Right renal pelvis (tissue), 4 donors: Measurements from ENCODE around the gene FAM222B. TPM values are rescaled to one million over a fixed set of nuclear protein-coding genes. Genes with fewer than 3 reads are reported as not detected.
"Not testable (repeated sequence)": the region's sequence is repeated elsewhere in the genome, so short reads cannot be mapped to it uniquely, and the experiment has no call there.

Experiments
- DNase-seq, 4 donors: peaks; one replicate each; pipeline ENCODE4 v3.0.0-alpha.2; 2013; ENCODE audit warnings: low read depth in 4 of 4, low spot score in 3 of 4, missing footprints in 1 of 4
- polyA plus RNA-seq, 4 donors: library from polyadenylated mRNA; unstranded; fragments of 120-200 nt; gene quantifications; one replicate each; pipeline ENCODE4 v1.2.1, GENCODE V29; 2013; ENCODE audit not compliant: insufficient read length in 4 of 4

FAM222B gene
- polyA plus RNA-seq, 4 donors = 21.2 to 26.7 (median 22.7) TPM

- not testable (repeated sequence) for DNase-seq
Measured at GRCh38 chr17:28735913-28736769, 106.4 kb downstream of the FAM222B start.

DNA sequence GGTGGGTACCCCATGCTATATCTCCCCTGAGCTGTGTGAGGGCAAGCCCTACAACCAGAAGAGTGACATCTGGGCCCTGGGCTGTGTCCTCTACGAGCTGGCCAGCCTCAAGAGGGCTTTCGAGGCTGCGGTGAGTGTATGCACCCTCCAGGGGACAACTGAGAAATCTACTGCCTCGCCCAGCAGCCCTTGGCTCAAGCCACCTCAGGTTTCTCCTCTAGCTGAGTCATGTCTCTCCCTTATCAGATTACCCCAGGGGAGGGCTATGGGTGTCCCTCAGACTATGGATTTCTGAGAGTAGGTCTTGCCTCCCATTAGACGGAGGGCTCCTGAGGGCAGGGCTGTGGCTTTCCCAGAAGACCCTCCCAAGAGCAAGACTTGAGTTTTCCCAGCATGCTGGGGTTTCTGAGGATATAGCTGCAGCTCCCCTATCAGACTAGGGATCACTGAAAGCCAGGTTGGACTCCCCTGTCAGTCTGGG, 107.3 kb downstream of the FAM222B start:
- no peak for DNase-seq

- DNase-seq = no peak
Measured at GRCh38 chr17:28734712-28735241, 107.8 kb downstream of the FAM222B start.

DNA sequence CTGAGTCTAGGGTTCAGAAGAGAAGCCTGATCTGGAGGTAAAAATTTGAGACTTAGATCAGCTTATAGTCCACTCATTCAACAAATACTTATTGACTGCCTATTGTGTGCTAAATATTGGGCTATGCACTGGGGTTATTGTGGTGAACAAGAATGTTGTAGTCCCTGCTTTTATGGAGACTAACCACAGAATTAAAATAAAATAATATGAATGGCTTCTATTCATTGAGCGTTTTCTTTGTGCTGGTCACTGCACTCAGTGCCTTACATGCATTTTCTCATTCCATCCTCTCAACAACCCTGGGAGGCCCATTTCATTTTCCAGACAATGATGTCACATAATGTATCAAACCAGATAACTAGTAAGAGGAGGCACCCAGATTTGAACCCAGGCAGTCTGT, 109.2 kb downstream of the FAM222B start:
- no peak for DNase-seq

DNA sequence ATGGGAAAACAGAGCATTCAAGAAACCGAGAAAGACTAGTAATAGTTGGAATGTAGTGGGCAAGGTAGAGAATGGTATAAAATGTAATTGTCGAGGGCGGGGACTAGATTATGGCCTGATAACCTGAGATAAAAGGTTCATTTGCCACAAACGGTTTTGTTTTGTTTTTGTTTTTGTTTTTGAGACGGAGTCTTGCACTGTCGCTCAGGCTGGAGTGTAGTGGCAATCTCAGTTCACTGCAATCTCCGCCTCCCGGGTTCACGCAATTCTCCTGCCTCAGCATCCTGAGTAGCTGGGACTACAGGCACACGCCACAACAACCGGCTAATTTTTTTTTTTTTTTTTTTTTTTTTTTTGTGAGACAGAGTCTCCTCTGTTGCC, 112.7 kb downstream of the FAM222B start:
- DNase-seq = no peak

- peak in 2 of 4 donors; percentile 88 to 90 for DNase-seq
Measured at GRCh38 chr17:28728364-28729200, 114.0 kb downstream of the FAM222B start, which contains the start of gene NEK8. Gene NEK8 (plus strand): TSS chr17:28728788. CDS start chr17:28728814, 26 bp downstream.

GRCh38 chr17:28726627-28727491, 115.7 kb downstream of the FAM222B start:
- DNase-seq = peak in 3 of 4 donors; percentile 92 to 94 (median 93)

DNA sequence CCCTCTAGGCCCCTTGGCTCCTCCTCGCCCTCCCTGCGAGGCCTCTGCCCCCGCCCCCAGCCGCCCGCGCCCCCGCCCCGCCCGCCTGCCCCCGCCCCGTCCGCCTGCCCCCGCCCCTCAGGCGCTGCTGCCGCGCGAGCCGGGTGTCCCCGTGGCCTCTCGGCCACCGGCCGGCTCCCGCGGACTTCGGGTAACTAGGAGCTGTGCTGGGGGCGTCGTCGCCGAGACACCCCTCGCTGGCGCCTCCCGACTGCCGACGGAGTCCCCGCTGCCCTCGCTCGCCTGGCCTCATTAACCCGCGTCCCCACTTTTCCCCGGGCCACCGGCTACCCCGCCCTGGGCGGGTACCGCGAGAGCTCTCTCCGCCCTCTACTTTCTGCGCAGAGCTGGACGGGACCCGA, 116.4 kb downstream of the FAM222B start, which contains the start of gene TLCD1:
Gene TLCD1 (minus strand): TSS at position 8 of the 401 bp plus-strand sequence. CDS start 136 bp downstream, outside the sequence.
- peak in 1 of 4 donors; percentile 68 for DNase-seq

DNA sequence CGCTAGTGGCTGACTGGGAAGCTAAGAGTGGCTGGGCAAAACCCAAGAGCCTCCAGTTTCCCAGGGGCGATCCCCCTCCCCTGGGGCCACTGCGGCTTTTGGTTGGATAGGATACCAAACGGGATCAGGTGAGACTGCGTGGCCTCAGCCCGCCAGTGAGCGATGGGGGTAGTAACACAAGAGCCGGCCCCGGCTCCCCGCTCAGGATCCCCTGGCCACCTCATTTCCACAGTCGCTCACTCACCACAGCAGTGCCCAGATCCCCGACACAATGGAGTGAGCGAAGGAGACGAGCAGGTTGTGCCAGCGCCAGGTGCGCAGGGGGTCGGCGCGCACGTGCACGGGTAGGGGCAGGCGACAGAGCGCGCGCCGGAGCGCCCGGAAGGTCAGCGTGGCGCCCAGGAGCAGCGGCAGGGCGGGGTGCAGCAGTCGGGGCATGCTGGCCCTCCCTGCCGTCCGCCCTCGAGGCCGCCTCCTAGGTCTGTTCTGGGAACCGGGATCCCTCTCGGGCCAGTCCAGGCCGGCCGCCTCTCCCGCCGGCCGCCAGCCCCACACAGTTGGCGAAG, 116.8 kb downstream of the FAM222B start:
- DNase-seq = no peak

GRCh38 chr17:28725166-28725659, 117.4 kb downstream of the FAM222B start:
- no peak for DNase-seq

DNA sequence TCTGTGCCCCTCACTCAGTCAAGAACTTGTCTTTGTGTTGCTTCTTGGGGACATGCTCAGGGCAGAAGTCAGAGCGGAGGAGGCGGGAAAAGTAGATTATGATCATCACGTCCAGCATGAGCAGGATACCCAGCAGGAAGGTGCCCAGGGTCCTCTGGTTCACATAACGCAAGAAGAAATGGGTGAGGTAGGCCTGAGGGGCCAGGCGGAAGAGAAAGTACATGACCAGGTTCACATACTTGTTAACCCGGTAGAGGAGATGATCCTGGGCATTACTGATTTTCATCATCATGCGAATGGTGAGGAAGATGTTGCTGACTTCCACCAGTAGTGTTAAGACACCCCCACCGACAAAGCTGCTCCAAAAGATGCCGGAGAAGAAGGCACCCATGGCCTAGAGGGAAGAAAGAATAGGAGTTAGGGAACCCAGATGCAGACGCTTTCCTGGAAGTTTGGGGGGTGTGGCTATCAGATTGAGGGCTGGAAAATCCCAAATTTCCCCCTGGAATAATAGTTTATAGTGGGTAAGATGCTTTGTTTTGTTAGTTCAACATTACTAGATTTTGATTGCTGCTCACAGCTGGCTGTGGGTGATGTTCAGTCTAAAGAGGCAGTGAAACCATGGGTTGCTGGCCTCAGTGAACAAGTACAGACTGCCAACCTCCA, 118.0 kb downstream of the FAM222B start:
- DNase-seq = no peak

GRCh38 chr17:28723836-28724499, 118.6 kb downstream of the FAM222B start:
- DNase-seq = not testable (repeated sequence)

GRCh38 chr17:28723159-28723835, 119.3 kb downstream of the FAM222B start:
- no peak for DNase-seq

DNA sequence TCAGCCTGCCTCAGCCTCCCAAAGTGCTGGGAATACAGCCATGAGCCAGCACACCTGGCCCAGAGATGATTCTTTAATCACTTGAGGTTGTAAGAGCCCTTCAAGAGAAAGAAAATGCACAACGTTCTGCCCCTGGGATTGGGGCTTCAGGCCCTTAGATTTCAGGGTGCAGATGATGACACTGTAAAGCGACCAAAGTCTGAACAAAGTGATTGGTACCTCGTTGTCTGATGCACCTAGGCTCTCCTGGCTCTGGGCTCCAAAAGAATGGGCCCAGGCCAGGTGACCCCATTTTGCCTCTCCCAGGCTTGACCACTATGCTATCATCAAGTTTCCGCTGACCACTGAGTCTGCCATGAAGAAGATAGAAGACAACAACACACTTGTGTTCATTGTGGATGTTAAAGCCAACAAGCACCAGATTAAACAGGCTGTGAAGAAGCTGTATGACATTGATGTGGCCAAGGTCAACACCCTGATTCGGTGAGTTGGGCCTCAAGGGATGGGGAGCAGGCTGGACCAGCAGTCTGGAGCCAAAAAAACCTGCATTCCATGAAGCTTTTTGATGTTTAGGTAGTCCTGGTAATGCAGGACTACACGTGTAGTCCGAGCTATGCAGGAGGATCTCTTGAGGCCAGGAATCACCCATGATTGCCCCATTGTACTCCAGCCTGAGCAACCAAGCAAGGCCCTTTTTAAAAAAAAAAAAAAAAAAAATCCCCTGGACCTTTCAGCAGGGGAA, 120.0 kb downstream of the FAM222B start:
- no peak for DNase-seq

DNA sequence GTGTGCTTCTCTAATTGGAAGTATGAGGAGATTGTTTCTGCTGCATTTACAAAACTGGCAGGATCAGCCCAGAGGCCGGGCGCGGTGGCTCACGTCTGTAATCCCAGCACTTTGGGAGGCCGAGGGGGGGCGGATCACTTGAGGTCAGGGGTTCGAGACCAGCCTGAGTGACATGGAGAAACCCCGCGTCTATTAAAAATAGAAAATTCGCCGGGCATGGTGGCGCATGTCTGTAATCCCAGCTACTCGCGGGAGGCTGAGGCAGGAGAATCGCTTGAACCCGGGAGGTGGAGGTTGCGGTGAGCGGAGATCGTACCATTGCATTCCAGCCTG, 121.6 kb downstream of the FAM222B start:
- DNase-seq = not testable (repeated sequence)

GRCh38 chr17:28720247-28720996, 122.2 kb downstream of the FAM222B start:
- DNase-seq = no peak
